SH-SY5Y (cell line): ENCODE data around the gene RTEL1.

Experiments
- GATA2 ChIP-seq: IDR thresholded peaks from 2 replicates; pipeline ENCODE4 v1.6.1; 2011; ENCODE audit warnings: mild to moderate bottlenecking, low read depth, low read length
- GATA3 ChIP-seq: IDR thresholded peaks from 2 replicates; pipeline ENCODE4 v1.6.1; 2011; ENCODE audit warnings: low read depth, mild to moderate bottlenecking, low read length, moderate library complexity

GRCh38 chr20:63734946-63735858, 77.1 kb downstream of the RTEL1 start:
- TF ChIP-seq GATA2: no peak
- no peak for TF ChIP-seq GATA3
